Neuronal stem cell (in vitro differentiated cells): ENCODE results near the gene PRR16.

ENCODE experiments used
- DNase-seq: peaks from one replicate; pipeline ENCODE4 v3.0.0-alpha.2; 2013; ENCODE audit warnings: low spot score
- H2AFZ ChIP-seq: one replicate; pipeline ENCODE4 v1.6.1; 2013; ENCODE audit warnings: mild to moderate bottlenecking, low read length, inconsistent platforms
- H2AK5ac ChIP-seq: 2 replicates; pipeline ENCODE4 v1.6.1; 2013; ENCODE audit warnings: low read depth, mild to moderate bottlenecking, inconsistent platforms, low read length, moderate library complexity, mixed read lengths
- H2BK120ac ChIP-seq: 2 replicates; pipeline ENCODE4 v1.6.1; 2013; ENCODE audit warnings: low read depth, mild to moderate bottlenecking, inconsistent platforms, low read length, moderate library complexity, mixed read lengths
- H2BK12ac ChIP-seq: one replicate; pipeline ENCODE4 v1.6.1; 2013; ENCODE audit warnings: low read length, inconsistent platforms
- H2BK15ac ChIP-seq: 2 replicates; pipeline ENCODE4 v1.6.1; 2013; ENCODE audit warnings: mild to moderate bottlenecking, low read length, inconsistent platforms, mixed read lengths
- H2BK5ac ChIP-seq: one replicate; pipeline ENCODE4 v1.6.1; 2013; ENCODE audit warnings: inconsistent platforms, mild to moderate bottlenecking, low read length, moderate library complexity
- H3K14ac ChIP-seq: one replicate; pipeline ENCODE4 v1.6.1; 2013; ENCODE audit warnings: low read length, inconsistent platforms
- H3K18ac ChIP-seq: 2 replicates; pipeline ENCODE4 v1.6.1; 2013; ENCODE audit warnings: low read length, inconsistent platforms
- H3K23ac ChIP-seq: 2 replicates; pipeline ENCODE4 v1.6.1; 2013; ENCODE audit warnings: low read depth, mild to moderate bottlenecking, mixed read lengths, low read length, inconsistent platforms; ENCODE audit not compliant: poor library complexity
- H3K27ac ChIP-seq: replicated peaks from 3 replicates; pipeline ENCODE4 v1.5.1; 2013; ENCODE audit warnings: low read length, inconsistent platforms
- H3K27me3 ChIP-seq, 3 experiments: 2 replicates each; pipeline ENCODE4 v1.6.1; 2013; ENCODE audit warnings: low read length in 3 of 3, mild to moderate bottlenecking in 2 of 3, inconsistent platforms in 1 of 3, low read depth in 1 of 3, mixed read lengths in 1 of 3, moderate library complexity in 1 of 3; ENCODE audit not compliant: control insufficient read depth in 3 of 3, insufficient read depth in 3 of 3
- H3K36me3 ChIP-seq, 2 donors: replicated peaks in 1 of 2; 2 replicates each; pipeline ENCODE4 v1.6.1; 2013; ENCODE audit warnings: low read length in 2 of 2; ENCODE audit not compliant: control insufficient read depth in 2 of 2, insufficient read depth in 2 of 2
- H3K4ac ChIP-seq: 2 replicates; pipeline ENCODE4 v1.6.1; 2013; ENCODE audit warnings: inconsistent platforms, mild to moderate bottlenecking, low read length, moderate library complexity
- H3K4me1 ChIP-seq, 2 donors: 1 replicate in 1 of 2; 2 replicates in 1 of 2; pipeline ENCODE4 v1.6.1; 2013; ENCODE audit warnings: low read length in 2 of 2, low read depth in 1 of 2; ENCODE audit not compliant: control insufficient read depth in 2 of 2, insufficient read depth in 1 of 2
- H3K4me2 ChIP-seq: one replicate; pipeline ENCODE4 v1.6.1; 2013; ENCODE audit warnings: mild to moderate bottlenecking, low read length, inconsistent platforms; ENCODE audit not compliant: insufficient read depth, poor library complexity, severe bottlenecking
- H3K4me3 ChIP-seq, 2 donors: 2 replicates each; pipeline ENCODE4 v1.5.1; 2013; ENCODE audit warnings: low read length in 2 of 2, mild to moderate bottlenecking in 2 of 2, inconsistent platforms in 1 of 2, moderate library complexity in 1 of 2
- H3K79me1 ChIP-seq: one replicate; pipeline ENCODE4 v1.6.1; 2013; ENCODE audit warnings: low read depth, mild to moderate bottlenecking, inconsistent platforms, low read length, moderate library complexity
- H3K9ac ChIP-seq: one replicate; pipeline ENCODE4 v1.6.1; 2013; ENCODE audit warnings: mild to moderate bottlenecking, low read depth, low read length, inconsistent platforms; ENCODE audit not compliant: poor library complexity
- H3K9me3 ChIP-seq, 2 donors: replicated peaks in 1 of 2; 2 replicates each; pipeline versions ENCODE3 to v1.6.1; 2013; ENCODE audit warnings: low read length in 2 of 2, mild to moderate bottlenecking in 2 of 2, inconsistent platforms in 1 of 2, low read depth in 1 of 2, mixed read lengths in 1 of 2, moderate library complexity in 1 of 2; ENCODE audit not compliant: control insufficient read depth in 2 of 2, insufficient read depth in 1 of 2
- H4K8ac ChIP-seq: one replicate; pipeline ENCODE4 v1.6.1; 2013; ENCODE audit warnings: low read depth, mild to moderate bottlenecking, inconsistent platforms, low read length, moderate library complexity
- H4K91ac ChIP-seq: one replicate; pipeline ENCODE4 v1.6.1; 2013; ENCODE audit warnings: low read length, low read depth, mild to moderate bottlenecking, inconsistent platforms; ENCODE audit not compliant: poor library complexity
- WGBS, 2 donors: extraction: QIAGEN DNeasy Blood & Tissue Kit; methylation state at CpG; one replicate each; pipeline ENCODE4 v1.1.7; 2013; ENCODE audit warnings: missing lambda C conversion rate in 2 of 2, mixed read lengths in 1 of 2; ENCODE audit not compliant: insufficient read length in 2 of 2, insufficient replicate concordance in 1 of 2; ENCODE audit errors: extremely low coverage in 2 of 2; 5-methylcytosine and 5-hydroxymethylcytosine counted together

The PRR16 gene

DNA sequence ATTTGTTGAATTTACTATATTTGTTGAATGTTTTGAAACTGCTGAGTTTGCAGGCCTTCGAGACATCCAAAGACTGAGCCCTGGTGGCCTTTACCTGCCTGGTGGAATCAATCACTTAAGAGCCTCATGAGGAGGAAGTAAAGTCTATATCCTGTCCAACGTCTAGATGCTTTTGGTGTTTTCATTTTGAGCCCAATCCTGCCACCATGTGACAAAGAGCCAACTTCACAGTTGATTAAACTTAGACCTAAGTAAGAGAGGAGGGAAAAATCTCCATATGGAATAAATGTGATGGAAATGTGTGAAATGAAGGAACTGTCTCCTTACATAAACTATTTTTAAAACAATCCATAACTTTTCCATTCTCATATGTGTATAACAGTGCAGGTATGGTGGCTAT lies 220.1 kb downstream of the PRR16 start:
- H3K4me2 ChIP-seq = no peak overlapping the region
- H2AFZ ChIP-seq = peak overlapping the region; percentile 7
- H3K4me3 ChIP-seq = no peak overlapping the region
- no peak overlapping the region for H2BK15ac ChIP-seq
- no peak overlapping the region for H2AK5ac ChIP-seq
- H3K9ac ChIP-seq = no peak overlapping the region
- H4K8ac ChIP-seq = no peak overlapping the region
- no peak overlapping the region for H2BK120ac ChIP-seq
- no peak overlapping the region for H3K4ac ChIP-seq
- H3K79me1 ChIP-seq = no peaks in the 10 kb centered on the region
- no peak overlapping the region for H3K14ac ChIP-seq
- no peak overlapping the region for H3K23ac ChIP-seq
- H3K4me1 ChIP-seq = peaks cover 0 to 1% of the 10 kb centered on the region in 2 donors
- no peak overlapping the region for H2BK5ac ChIP-seq
- no peaks in the 10 kb centered on the region for H3K27me3 ChIP-seq
- DNase-seq = no peak
- H4K91ac ChIP-seq = no peak overlapping the region
- no peaks in the 10 kb centered on the region for H3K9me3 ChIP-seq
- no CpG with 5 or more reads among the region's 2 CpGs for WGBS, 2 donors
- no peaks in the 10 kb centered on the region for H3K36me3 ChIP-seq
- H3K18ac ChIP-seq = no peak overlapping the region
- H3K27ac ChIP-seq = no peak overlapping the region
- H2BK12ac ChIP-seq = no peak overlapping the region

DNA sequence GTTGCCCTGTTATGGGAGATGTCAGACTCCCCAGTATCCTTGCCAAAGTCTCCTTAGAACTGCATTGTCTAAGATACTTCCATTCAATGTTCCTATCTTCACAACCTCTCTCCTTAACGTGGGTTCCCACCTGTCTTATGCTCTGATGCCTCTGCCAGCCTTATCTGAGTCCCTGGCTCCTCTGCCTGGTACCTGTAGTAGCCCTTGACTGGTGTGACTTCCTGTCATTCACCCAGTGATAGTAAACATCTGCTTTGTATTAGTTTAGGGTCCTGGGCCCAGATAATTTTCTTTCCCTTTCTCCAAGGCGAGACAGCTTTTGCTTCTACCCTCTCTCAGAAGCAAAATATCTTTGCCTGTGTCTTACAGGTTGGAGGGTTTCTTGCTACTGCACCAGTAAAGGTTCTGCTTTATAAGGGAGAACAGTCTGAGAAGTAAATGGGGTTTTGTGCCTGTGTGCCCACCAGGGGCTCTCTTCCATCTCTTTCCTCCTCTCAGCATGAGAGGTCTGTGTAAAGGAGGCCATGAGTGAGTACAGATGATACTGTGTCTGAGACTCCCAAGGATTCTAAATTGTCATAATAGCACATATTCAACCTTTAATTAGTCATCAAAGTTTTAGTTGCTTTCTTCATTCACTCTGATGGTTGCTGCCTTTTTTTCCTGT lies 220.8 kb downstream of the PRR16 start:
- no peaks in the 10 kb centered on the region for H3K79me1 ChIP-seq
- peak overlapping the region; percentile 52 for H2AFZ ChIP-seq
- no peak overlapping the region for H3K27ac ChIP-seq
- no peak overlapping the region for H2BK15ac ChIP-seq
- no peak overlapping the region for H4K8ac ChIP-seq
- H2BK120ac ChIP-seq = no peak overlapping the region
- no peaks in the 10 kb centered on the region for H3K9me3 ChIP-seq
- no peaks in the 10 kb centered on the region for H3K27me3 ChIP-seq
- H3K23ac ChIP-seq = no peak overlapping the region
- no peak overlapping the region for H4K91ac ChIP-seq
- H3K4me2 ChIP-seq = no peak overlapping the region
- no peak overlapping the region for H3K4ac ChIP-seq
- H3K9ac ChIP-seq = no peak overlapping the region
- no peak overlapping the region for H3K14ac ChIP-seq
- no peak overlapping the region for H3K4me3 ChIP-seq
- H3K4me1 ChIP-seq = peaks cover 0 to 1% of the 10 kb centered on the region in 2 donors
- H2AK5ac ChIP-seq = no peak overlapping the region
- DNase-seq = no peak
- no peak overlapping the region for H2BK5ac ChIP-seq
- no peak overlapping the region for H2BK12ac ChIP-seq
- no peaks in the 10 kb centered on the region for H3K36me3 ChIP-seq
- no peak overlapping the region for H3K18ac ChIP-seq
- WGBS, 2 donors = no CpG with 5 or more reads among the region's 2 CpGs

DNA sequence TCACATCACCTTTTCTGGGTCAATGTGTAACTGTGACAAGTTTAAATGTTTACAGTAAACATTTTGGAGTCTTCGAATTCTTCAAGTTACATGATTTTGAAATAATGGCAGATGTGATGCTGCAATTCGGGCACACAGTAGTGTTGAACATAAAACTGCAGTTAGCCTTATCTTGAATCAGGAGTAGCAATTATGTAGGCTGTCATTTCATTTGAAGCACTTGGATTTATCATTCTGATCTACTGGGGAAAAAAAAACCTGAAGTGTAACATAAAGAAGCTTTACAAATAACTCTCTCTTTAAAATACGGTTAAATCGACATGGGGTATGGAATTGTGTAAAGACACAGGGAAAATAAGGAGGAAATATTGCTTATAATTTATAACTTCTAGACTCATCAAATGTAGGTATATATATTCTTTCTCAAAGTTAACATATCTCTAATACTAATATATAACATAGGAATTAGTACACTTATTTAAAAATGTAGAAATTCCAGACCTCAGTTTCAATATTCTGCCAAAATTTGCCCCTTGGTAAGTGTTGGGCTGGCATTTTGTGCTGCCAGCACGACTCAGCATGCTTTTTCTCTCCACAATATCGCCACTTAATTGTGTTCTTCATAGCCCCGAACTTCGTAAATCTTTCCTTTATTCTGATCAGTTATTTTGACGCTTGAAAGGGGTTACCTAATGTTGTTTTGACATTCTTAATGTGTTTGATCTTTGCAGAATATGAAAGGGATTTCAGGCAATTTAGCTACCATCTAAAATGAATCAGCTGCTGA lies 226.7 kb downstream of the PRR16 start:
- H4K91ac ChIP-seq = no peak overlapping the region
- no peak overlapping the region for H4K8ac ChIP-seq
- H2BK12ac ChIP-seq = no peak overlapping the region
- H3K4me1 ChIP-seq = peaks cover 0 to under 1% of the 10 kb centered on the region in 2 donors
- H3K4me2 ChIP-seq = no peak overlapping the region
- no CpG with 5 or more reads among the region's 9 CpGs for WGBS, 2 donors
- no peak overlapping the region for H3K9ac ChIP-seq
- H3K27ac ChIP-seq = no peak overlapping the region
- no peaks in the 10 kb centered on the region for H3K9me3 ChIP-seq
- H3K79me1 ChIP-seq = no peaks in the 10 kb centered on the region
- H3K14ac ChIP-seq = no peak overlapping the region
- no peak overlapping the region for H2BK5ac ChIP-seq
- H2BK15ac ChIP-seq = no peak overlapping the region
- no peak overlapping the region for H3K4ac ChIP-seq
- no peaks in the 10 kb centered on the region for H3K36me3 ChIP-seq
- no peak overlapping the region for H2AK5ac ChIP-seq
- no peaks in the 10 kb centered on the region for H3K27me3 ChIP-seq
- no peak overlapping the region for H3K23ac ChIP-seq
- H3K4me3 ChIP-seq = no peak overlapping the region
- no peak overlapping the region for H2AFZ ChIP-seq
- H2BK120ac ChIP-seq = no peak overlapping the region
- H3K18ac ChIP-seq = no peak overlapping the region
- no peak for DNase-seq

DNA sequence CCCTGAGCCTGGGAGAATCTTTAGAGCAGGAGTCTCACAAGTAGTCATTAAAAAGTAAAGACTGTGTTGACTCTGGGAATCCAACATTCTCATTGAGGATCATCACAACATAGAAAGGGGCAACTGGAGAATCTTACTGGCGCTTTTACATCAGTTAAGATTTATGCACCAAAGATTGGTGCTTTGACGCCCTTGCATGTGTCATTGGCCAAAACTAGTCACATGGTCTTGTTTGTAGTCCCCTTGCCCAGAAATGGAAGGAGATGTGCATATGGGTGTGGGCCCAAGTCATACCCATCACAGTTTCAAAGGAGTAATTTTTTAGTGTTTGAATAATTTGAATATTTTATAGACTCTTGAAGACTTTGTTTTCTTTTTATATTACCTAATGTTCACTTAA lies 228.2 kb downstream of the PRR16 start:
- Histone ChIP-seq H3K4me3 (no peak overlapping the region), H3K23ac (no peak overlapping the region), H2AK5ac (no peak overlapping the region), H3K4ac (no peak overlapping the region), H3K14ac (no peak overlapping the region), H2BK12ac (no peak overlapping the region), H3K4me2 (no peak overlapping the region), H4K91ac (no peak overlapping the region), H3K79me1 (no peaks in the 10 kb centered on the region), H3K18ac (no peak overlapping the region), H2BK5ac (no peak overlapping the region), H2BK120ac (no peak overlapping the region), H3K27ac (no peak overlapping the region), H3K36me3 (no peaks in the 10 kb centered on the region), H2AFZ (no peak overlapping the region), H3K9me3 (no peaks in the 10 kb centered on the region), H3K9ac (no peak overlapping the region), H3K27me3 (no peaks in the 10 kb centered on the region), H4K8ac (no peak overlapping the region), H2BK15ac (no peak overlapping the region), H3K4me1 (no peaks in the 10 kb centered on the region)
- DNase-seq = no peak
- no CpG with 5 or more reads among the region's 2 CpGs for WGBS, 2 donors
